AG04449 (cell line): ENCODE results near the gene PIK3R5.
"Not testable (repeated sequence)": the region's sequence is repeated elsewhere in the genome, so short reads cannot be mapped to it uniquely, and the experiment has no call there.

ENCODE experiments used
- CTCF ChIA-PET: fragments of 350-600 bp; formaldehyde crosslinking; extraction: SDS; loops from one replicate; lab custom pipeline; 2021; ENCODE audit warnings: antibody characterized with exemption; lab: Yijun Ruan, JAX
- POLR2A ChIA-PET: fragments of 400-600, 350-600 bp; formaldehyde crosslinking; extraction: SDS; loops from one replicate; lab custom pipeline; 2020; ENCODE audit warnings: antibody characterized with exemption, inconsistent platforms; lab: Yijun Ruan, JAX
- DNase-seq: peaks from one replicate; pipeline ENCODE4 v3.0.0-alpha.2; 2010; ENCODE audit warnings: low read depth, low spot score
- H3K4me3 ChIP-seq: 2 replicates; pipeline ENCODE4 v1.5.1; 2011; ENCODE audit warnings: low read depth, mild to moderate bottlenecking, control low read depth, low read length
- TF ChIP-seq, protein P1 (sequence below): IDR thresholded peaks from one replicate; pipeline ENCODE4 v1.5.1; 2011; ENCODE audit warnings: mild to moderate bottlenecking, moderate library complexity, low read length, control low read depth, inconsistent platforms; ENCODE audit not compliant: insufficient read depth; ENCODE audit errors: missing control alignments

The PIK3R5 gene

DNA sequence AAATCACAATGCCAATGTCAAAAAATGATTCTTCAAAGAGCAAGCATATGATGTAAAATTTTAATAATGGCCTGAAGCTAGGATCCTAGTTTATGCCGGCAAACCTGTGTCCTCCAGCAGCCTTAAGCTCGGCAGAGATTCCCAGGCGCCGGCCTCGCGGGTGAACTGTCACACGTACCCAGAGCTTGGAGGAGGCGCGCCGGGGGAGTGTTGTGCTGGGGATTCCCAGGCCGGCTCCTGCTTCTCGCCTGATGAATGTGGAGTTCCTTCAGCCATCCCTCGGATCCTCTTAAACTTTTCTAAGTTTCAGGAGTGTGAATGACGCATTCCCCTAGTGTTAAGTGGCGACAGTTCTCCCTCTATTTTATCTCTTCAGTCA, 36.7 kb upstream of the PIK3R5 start:
- CTCF ChIA-PET, result interaction anchor here (1.9 kb wide), 1 partner anchor 520 kb away, joined by 9 read pairs; no protein-coding TSS in a partner anchor
- TF ChIP-seq, protein P1, sequence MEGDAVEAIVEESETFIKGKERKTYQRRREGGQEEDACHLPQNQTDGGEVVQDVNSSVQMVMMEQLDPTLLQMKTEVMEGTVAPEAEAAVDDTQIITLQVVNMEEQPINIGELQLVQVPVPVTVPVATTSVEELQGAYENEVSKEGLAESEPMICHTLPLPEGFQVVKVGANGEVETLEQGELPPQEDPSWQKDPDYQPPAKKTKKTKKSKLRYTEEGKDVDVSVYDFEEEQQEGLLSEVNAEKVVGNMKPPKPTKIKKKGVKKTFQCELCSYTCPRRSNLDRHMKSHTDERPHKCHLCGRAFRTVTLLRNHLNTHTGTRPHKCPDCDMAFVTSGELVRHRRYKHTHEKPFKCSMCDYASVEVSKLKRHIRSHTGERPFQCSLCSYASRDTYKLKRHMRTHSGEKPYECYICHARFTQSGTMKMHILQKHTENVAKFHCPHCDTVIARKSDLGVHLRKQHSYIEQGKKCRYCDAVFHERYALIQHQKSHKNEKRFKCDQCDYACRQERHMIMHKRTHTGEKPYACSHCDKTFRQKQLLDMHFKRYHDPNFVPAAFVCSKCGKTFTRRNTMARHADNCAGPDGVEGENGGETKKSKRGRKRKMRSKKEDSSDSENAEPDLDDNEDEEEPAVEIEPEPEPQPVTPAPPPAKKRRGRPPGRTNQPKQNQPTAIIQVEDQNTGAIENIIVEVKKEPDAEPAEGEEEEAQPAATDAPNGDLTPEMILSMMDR, result no peak
- no peak overlapping the region for H3K4me3 ChIP-seq
- DNase-seq, result no peak
- POLR2A ChIA-PET, result no interaction called here

DNA sequence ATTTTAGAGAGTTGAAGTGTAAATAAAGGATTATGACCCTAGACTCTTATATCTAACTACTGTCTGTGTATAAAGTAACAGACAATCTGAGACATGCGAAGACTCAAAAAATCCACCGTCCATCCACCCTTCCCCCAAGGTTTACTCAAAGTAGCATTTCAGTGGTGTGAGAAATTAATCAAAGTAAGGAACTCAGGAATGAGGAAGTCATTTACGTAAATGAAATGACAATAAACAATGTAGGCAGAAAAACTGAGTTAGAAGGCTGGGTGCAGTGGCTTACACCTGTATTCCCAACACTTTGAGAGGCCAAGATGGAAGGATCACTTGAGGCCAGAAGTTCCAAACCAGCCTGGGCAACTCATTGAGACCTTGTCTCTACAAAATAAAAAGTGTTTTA, 36.1 kb upstream of the PIK3R5 start:
- no peak overlapping the region for H3K4me3 ChIP-seq
- TF ChIP-seq, protein P1, result no peak
- DNase-seq, result no peak
- CTCF ChIA-PET, result interaction anchor here (1.9 kb wide), 1 partner anchor 520 kb away, joined by 9 read pairs; no protein-coding TSS in a partner anchor
- POLR2A ChIA-PET, result no interaction called here

DNA sequence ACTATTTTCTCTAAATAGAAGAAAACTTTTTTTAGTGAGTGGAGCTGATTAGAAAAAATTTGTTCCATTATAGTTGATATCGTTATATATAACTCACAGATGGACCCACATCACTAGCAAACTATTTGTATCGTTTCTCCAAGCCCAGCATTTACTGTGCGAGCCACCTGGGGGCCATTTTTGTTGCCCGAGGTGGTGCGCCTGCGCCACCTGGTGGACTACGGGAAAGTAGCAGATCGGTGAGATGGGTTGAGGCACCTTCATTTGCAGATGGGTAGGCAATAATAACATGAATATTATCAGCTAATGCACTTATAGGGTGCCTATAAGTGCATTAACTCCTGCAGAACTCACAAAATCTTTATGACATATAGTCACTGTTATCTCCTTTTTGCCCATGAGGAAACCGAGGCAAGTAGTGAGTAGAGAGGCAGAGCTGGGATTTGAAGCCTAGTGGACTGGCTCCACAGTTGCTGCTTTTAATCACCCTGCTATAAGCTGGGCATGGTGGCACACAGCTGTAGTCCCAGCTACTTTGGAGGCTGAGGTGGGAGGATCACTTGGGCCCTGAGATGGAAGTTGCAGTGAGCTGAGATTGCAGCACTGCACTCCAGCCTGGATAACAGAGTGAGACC, 32.6 kb upstream of the PIK3R5 start:
- no peak for DNase-seq
- H3K4me3 ChIP-seq, result no peak overlapping the region
- POLR2A ChIA-PET, result no interaction called here
- TF ChIP-seq, protein P1, result peak; percentile 77
- CTCF ChIA-PET, result interaction anchor here (0.7 to 2.7 kb wide), 17 partner anchors 10 to 536 kb away, joined by 3 to 27 read pairs (median 3); no protein-coding TSS in a partner anchor

DNA sequence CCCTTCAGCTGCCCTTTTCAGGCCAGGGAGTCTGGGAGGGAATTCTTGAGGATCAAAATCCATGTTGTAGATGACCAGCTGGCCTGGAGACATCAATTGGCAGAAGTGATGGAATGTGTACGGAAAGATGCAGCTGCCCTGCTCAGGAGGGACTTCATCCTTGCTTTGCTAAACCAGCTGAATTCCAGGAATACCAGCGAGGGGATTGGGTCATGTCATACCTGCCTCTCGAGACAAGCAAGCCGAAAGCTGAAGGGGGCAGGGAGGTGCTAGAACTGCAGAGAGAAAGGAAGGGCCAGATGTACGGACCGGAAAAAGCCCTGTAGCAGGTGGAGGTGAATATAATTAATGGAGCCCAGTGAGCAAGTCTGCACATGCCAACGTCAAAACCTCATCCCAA, 30.2 kb upstream of the PIK3R5 start:
- no peak overlapping the region for H3K4me3 ChIP-seq
- no peak for DNase-seq
- ChIA-PET POLR2A (no interaction called here), CTCF (interaction anchor here (0.7 to 7.4 kb wide), 6 partner anchors 24 to 536 kb away, joined by 3 to 113 read pairs (median 4); no protein-coding TSS in a partner anchor)
- TF ChIP-seq, protein P1, result no peak

DNA sequence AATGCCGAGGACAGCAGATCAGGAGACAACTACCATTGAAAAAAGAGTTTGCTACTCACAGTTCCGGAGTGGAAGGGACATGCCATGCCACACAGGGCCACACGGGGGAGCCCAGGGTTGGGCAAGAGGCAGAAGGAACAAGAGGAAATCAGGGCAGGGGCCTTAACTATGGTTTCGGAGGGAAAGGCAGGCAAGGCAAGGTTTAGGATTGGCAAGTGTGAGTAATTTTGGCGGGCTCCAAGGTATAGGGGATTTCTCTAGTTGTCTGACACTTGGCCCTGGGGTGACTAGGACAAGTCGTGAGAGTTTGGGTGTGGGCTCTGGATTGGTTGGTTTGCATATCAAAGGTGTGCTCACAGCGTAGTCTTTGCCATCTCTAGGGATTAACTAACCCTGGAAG, 28.8 kb upstream of the PIK3R5 start:
- TF ChIP-seq, protein P1, result peak; percentile 80
- no peak overlapping the region for H3K4me3 ChIP-seq
- ChIA-PET CTCF (interaction anchor here (1.0 to 7.4 kb wide), 4 partner anchors 9 to 538 kb away, joined by 3 to 113 read pairs (median 4); no protein-coding TSS in a partner anchor), POLR2A (no interaction called here)
- DNase-seq, result no peak

DNA sequence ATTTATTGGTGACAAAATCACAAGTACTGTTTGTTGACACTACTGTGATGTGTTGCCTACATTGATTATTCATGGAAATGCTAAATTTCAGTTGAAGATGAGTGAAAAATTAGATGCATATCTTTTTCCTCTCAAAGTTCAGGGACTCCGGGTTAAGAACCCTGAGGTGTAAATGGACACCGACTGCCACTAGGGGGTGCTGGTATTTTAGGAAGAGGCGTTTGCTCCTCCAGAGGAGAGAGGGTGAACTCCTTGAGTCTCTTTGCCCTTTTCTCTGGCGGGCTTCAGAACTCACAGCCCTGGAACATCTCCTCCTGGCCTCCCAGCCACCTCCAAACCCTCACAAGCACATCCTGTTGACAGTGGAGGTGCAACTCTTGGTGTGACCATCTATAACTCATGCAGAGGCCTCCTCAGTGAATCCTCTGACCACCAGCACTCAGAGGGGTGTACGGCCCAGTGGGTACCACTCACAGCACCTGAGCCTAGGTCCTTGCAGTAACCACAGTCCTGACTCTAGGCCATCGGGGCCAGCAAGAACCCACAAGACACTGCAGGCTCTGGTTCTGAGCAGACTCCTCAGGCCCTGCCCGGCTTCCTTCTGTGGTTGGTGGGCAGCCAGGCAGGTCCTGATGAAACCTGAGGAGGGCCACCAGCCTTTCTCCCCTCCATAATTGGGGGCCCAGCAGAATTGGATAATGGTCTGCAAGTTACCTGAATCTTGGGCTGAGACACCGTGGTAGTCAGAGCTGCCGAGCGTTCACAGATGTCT, 26.2 kb upstream of the PIK3R5 start:
- POLR2A ChIA-PET, result no interaction called here
- DNase-seq, result no peak
- CTCF ChIA-PET, result interaction anchor here (0.8 to 7.4 kb wide), 6 partner anchors 35 to 542 kb away, joined by 3 to 113 read pairs (median 4); no protein-coding TSS in a partner anchor

DNA sequence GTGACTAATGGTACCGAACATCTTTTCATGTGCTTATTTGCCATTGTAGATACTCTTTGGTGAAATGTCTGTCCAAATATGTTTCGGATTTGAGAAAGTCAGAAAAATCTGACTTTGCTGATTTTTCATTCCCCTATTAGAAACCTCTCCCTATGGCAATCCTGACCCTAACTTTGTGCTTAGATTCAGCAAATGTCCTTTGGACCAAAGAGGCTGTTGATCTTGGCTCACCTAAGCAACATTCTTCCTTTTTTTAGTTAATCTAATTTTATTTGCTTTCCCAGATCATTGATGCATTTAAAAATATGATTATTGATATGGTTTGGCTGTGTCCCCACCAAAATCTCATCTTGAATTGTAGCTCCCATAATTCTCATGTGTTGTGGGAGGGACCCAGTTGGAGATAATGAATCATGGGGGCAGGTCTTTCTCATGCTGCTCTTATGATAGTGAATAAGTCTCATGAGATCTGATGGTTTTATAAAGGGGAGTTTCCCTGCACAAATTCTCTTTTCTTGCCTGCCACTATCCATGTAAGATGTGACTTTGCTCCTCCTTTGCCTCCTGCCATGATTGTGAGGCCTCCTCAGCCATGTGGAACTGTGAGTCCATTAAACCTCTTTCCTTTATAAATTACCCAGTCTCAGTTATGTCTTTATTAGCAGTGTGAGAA, 22.9 kb upstream of the PIK3R5 start:
- POLR2A ChIA-PET, H3K4me3 ChIP-seq: not testable (repeated sequence)
- CTCF ChIA-PET, result interaction anchor here (1.1 kb wide), 1 partner anchor 10 kb away, joined by 3 read pairs; no protein-coding TSS in a partner anchor

More for the DNA sequence above, 26.2 kb upstream of the PIK3R5 start:
- no peak overlapping the region for H3K4me3 ChIP-seq
- TF ChIP-seq, protein P1, result peak; percentile 64

More for the DNA sequence above, 22.9 kb upstream of the PIK3R5 start:
- not testable (repeated sequence) for DNase-seq
